Measurements from ENCODE around the gene THAP12. TPM values are rescaled to one million over a fixed set of nuclear protein-coding genes. Genes with fewer than 3 reads are reported as not detected.

THAP12 gene
- total RNA-seq, 1 experiment from 2014 or later, result 44.1 TPM

- H3K9me2 ChIP-seq (ENCODE audit: insufficient read depth), result no peaks in the 10 kb centered on the region
- DNase-seq (ENCODE audit: low read depth, low spot score) (no peak), ATAC-seq (no peak)
- intact Hi-C loops (cut with micrococcal nuclease), result no loop called here
- H4K20me1 ChIP-seq (ENCODE audit: insufficient read depth), result no peaks in the 10 kb centered on the region
- H2AFZ ChIP-seq (ENCODE audit: low read depth, low read length, poor library complexity, severe bottlenecking), result no peak overlapping the region
- BruUV-seq (replicated peaks), result no TSS peak
- no peak overlapping the region for H3K9ac ChIP-seq (ENCODE audit: low read length)
- H3K9me3 ChIP-seq (ENCODE audit: control insufficient read depth in 1 of 2, insufficient read depth in 1 of 2, low read depth in 1 of 2, low read length in 2 of 2), result no peaks in the 10 kb centered on the region
- H3K36me3 ChIP-seq (ENCODE audit: control insufficient read depth in 1 of 2, insufficient read depth in 2 of 2, low read length in 2 of 2), result no peaks in the 10 kb centered on the region
- TF ChIP-seq SP1 (IDR thresholded peaks at IDR 0.05; ENCODE audit: low read depth) (no peak), SRF (IDR thresholded peaks at IDR 0.05; ENCODE audit: low read depth) (no peak), MAX (IDR thresholded peaks at IDR 0.05) (no peak)
- H3K79me2 ChIP-seq (ENCODE audit: insufficient read depth, low read length), result no peaks in the 10 kb centered on the region
- no peaks in the 10 kb centered on the region for H3K4me1 ChIP-seq (ENCODE audit: control insufficient read depth in 1 of 2, insufficient read depth in 2 of 2, low read length in 2 of 2)
- no peak overlapping the region for H3K4me2 ChIP-seq (ENCODE audit: low read length)
- no peak overlapping the region for H3K27ac ChIP-seq (ENCODE audit: low read depth, low read length)
- RAD21 ChIA-PET (ENCODE audit: low non-redundant PET in 1 of 2, low total read pairs in 2 of 2, uncharacterized antibody in 2 of 2, unreplicated experiment in 2 of 2), result no interaction called here
- H3K27me3 ChIP-seq (ENCODE audit: insufficient read depth, low read length), result no peaks in the 10 kb centered on the region
- CTCF ChIA-PET, result no interaction called here
- H3K4me3 ChIP-seq (replicated peaks in 1 of 2; ENCODE audit: low read depth in 1 of 2, low read length in 2 of 2), result no peak overlapping the region
- POLR2A ChIA-PET, result no interaction called here
These were observed 44.0 kb upstream of the THAP12 start for GRCh38 chr11:76424891-76425290.

GRCh38 chr11:76424379-76424778 is 43.4 kb upstream of the THAP12 start:
- TF ChIP-seq EGR1 (IDR thresholded peaks at IDR 0.05; ENCODE audit: low read depth), result no peak
- no peak overlapping the region for H3K27ac ChIP-seq (ENCODE audit: low read depth, low read length)
- no peaks in the 10 kb centered on the region for H3K79me2 ChIP-seq (ENCODE audit: insufficient read depth, low read length)
- H3K9ac ChIP-seq (ENCODE audit: low read length), result no peak overlapping the region
- no peaks in the 10 kb centered on the region for H3K4me1 ChIP-seq (ENCODE audit: control insufficient read depth in 1 of 2, insufficient read depth in 2 of 2, low read length in 2 of 2)
- ATAC-seq (no peak), DNase-seq (ENCODE audit: low read depth, low spot score) (no peak)
- H3K4me2 ChIP-seq (ENCODE audit: low read length), result no peak overlapping the region
- ChIA-PET CTCF (no interaction called here), POLR2A (no interaction called here), RAD21 (ENCODE audit: low non-redundant PET in 1 of 2, low total read pairs in 2 of 2, uncharacterized antibody in 2 of 2, unreplicated experiment in 2 of 2) (no interaction called here)
- BruUV-seq (replicated peaks), result no TSS peak
- H3K9me2 ChIP-seq (ENCODE audit: insufficient read depth), result no peaks in the 10 kb centered on the region
- H2AFZ ChIP-seq (ENCODE audit: low read depth, low read length, poor library complexity, severe bottlenecking), result no peak overlapping the region
- no peaks in the 10 kb centered on the region for H4K20me1 ChIP-seq (ENCODE audit: insufficient read depth)
- intact Hi-C loops (cut with micrococcal nuclease), result no loop called here
- H3K36me3 ChIP-seq (ENCODE audit: control insufficient read depth in 1 of 2, insufficient read depth in 2 of 2, low read length in 2 of 2), result no peaks in the 10 kb centered on the region
- H3K4me3 ChIP-seq (replicated peaks in 1 of 2; ENCODE audit: low read depth in 1 of 2, low read length in 2 of 2), result no peak overlapping the region
- H3K9me3 ChIP-seq (ENCODE audit: control insufficient read depth in 1 of 2, insufficient read depth in 1 of 2, low read depth in 1 of 2, low read length in 2 of 2), result no peaks in the 10 kb centered on the region
- no peaks in the 10 kb centered on the region for H3K27me3 ChIP-seq (ENCODE audit: insufficient read depth, low read length)

GRCh38 chr11:76419896-76420295 is 39.0 kb upstream of the THAP12 start:
- intact Hi-C loops (cut with micrococcal nuclease), result no loop called here
- peak; percentile 75 for ATAC-seq

More at GRCh38 chr11:76419896-76420295, 39.0 kb upstream of the THAP12 start:
- H3K9me3 ChIP-seq (ENCODE audit: control insufficient read depth in 1 of 2, insufficient read depth in 1 of 2, low read depth in 1 of 2, low read length in 2 of 2), result no peaks in the 10 kb centered on the region
- H3K79me2 ChIP-seq (ENCODE audit: insufficient read depth, low read length), result no peaks in the 10 kb centered on the region
- H2AFZ ChIP-seq (ENCODE audit: low read depth, low read length, poor library complexity, severe bottlenecking), result no peak overlapping the region
- no peak for DNase-seq (ENCODE audit: low read depth, low spot score)
- H3K27ac ChIP-seq (ENCODE audit: low read depth, low read length), result no peak overlapping the region
- no peak overlapping the region for H3K4me3 ChIP-seq (replicated peaks in 1 of 2; ENCODE audit: low read depth in 1 of 2, low read length in 2 of 2)
- POLR2A ChIA-PET, result no interaction called here
- TF ChIP-seq YY1 (IDR thresholded peaks at IDR 0.05; ENCODE audit: extremely low read depth, insufficient replicate concordance, low read depth, low read length), result no peak
- TF ChIP-seq RAD21 (IDR thresholded peaks at IDR 0.05; ENCODE audit: low read depth), result peak; percentile 34; the same call in 1 of the 2 replicates
- TF ChIP-seq CTCF (IDR thresholded peaks at IDR 0.05 in 2 of 3, conservative IDR thresholded peaks at IDR 0.05 in 1 of 3; ENCODE audit: borderline replicate concordance in 1 of 3, insufficient read depth in 1 of 3, low read depth in 2 of 3, low read length in 2 of 3), result peak; percentile 12 to 58 (median 51); a peak in 5 of 6 replicates
- TF ChIP-seq EZH2phosphoT487 (IDR thresholded peaks at IDR 0.05; ENCODE audit: borderline replicate concordance), result no peak
- no peak overlapping the region for H3K4me2 ChIP-seq (ENCODE audit: low read length)
- H3K9ac ChIP-seq (ENCODE audit: low read length), result no peak overlapping the region
- no peaks in the 10 kb centered on the region for H4K20me1 ChIP-seq (ENCODE audit: insufficient read depth)
- H3K27me3 ChIP-seq (ENCODE audit: insufficient read depth, low read length), result no peaks in the 10 kb centered on the region
- CTCF ChIA-PET, result interaction anchor here (1.0 to 1.1 kb wide), 2 partner anchors 8 to 213 kb away, joined by 3 read pairs; no protein-coding TSS in a partner anchor
- H3K36me3 ChIP-seq (ENCODE audit: control insufficient read depth in 1 of 2, insufficient read depth in 2 of 2, low read length in 2 of 2), result no peaks in the 10 kb centered on the region
- RAD21 ChIA-PET (ENCODE audit: low non-redundant PET in 1 of 2, low total read pairs in 2 of 2, uncharacterized antibody in 2 of 2, unreplicated experiment in 2 of 2), result no interaction called here
- no peaks in the 10 kb centered on the region for H3K9me2 ChIP-seq (ENCODE audit: insufficient read depth)
- BruUV-seq (replicated peaks), result no TSS peak
- no peaks in the 10 kb centered on the region for H3K4me1 ChIP-seq (ENCODE audit: control insufficient read depth in 1 of 2, insufficient read depth in 2 of 2, low read length in 2 of 2)
